ENCODE results near the gene SRPRA.
"Not testable (repeated sequence)": the region's sequence is repeated elsewhere in the genome, so short reads cannot be mapped to it uniquely, and the experiment has no call there.

Gene SRPRA

DNA sequence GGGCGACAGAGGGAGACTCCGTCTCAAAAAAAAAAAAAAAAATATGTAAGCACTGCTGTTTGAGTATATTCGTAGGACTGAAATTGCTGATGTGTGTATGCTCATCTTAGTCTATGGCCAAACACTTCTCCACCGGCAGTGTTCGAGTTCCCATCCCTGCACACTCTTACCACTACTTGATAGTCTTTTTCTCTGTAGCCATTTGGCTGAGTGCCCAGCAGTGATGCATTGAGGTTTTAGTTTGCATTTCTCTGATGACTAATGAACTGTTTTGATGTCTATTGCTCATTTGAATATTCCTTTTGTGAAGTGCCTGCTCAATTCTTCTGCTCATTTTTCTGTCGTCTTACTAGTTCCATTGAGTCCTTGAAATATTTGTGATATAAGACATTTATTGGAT is 16.1 kb upstream of the SRPRA start:
- peak; percentile 48 for FAIRE-seq
- no peak for DNase-seq (ENCODE audit: insufficient read length, low spot score)

DNA sequence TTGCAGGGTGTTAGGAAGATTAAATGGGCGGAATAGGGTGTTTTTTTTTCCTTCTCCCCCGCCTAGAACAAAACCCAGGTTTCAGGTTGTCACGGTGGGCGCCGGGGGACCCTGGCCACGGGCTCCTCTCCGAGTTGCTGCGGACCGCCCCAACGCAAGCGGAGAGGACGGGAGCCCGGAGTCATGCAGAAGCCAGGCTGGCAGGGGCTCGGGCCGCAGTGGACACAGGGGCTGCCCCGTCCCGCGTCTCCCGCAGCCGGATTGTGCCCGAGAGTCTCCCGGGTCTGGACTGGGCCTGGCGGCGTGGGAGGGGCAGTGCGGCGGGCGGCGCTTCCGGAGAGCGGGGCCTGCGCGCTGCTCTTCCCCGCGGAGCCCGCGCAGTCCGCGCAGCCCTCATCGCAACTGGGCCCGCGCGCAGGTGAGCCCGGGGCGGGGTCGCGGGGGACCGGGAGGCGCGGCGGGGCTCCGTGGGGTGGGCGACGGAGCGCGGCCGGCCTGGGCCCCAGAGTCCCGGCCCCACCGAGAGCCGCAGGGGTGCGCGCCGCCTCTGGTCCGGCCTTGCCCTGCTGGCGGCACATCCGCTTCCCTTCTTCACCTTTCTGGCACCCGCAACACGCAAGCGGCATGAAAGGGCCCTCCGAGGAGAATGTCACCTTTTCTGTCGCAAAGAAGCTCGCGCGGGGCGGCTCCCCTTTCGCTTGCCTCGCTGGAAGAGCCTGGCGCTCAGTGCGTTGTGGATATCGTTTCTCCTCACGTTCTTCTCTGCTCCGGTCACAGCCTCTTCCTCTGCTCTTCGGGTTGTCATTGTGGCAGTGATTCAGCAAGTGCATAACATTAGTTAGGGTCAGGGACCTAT is 14.3 kb upstream of the SRPRA start, which contains the start of gene TIRAP:
TIRAP (plus strand) TSS at position 358 of the 856 bp plus-strand sequence. CDS start 7,802 bp downstream, outside the sequence.
- DNase-seq (ENCODE audit: insufficient read length, low spot score) (peak; percentile 66), FAIRE-seq (peak; percentile 72)

DNA sequence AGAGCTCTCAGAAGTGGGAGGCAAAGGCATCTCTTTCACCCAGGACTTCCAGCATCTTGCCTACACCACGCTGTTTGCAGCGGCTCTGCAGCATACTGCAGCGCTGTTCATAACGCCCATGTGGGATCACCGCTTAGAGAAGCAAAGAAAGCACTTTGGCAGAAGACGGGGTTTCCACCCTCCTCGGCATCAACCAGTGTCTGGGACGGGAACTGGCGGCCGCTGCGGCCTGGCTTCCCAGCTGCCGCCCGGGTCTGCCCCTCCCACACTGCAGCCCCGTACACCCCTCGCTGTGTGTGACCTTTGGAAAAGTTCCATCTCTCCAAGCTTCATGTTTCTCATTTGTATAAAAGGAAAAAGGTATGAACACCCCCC is 13.7 kb upstream of the SRPRA start:
- DNase-seq (ENCODE audit: insufficient read length, low spot score) (no peak), FAIRE-seq (peak; percentile 48)

DNA sequence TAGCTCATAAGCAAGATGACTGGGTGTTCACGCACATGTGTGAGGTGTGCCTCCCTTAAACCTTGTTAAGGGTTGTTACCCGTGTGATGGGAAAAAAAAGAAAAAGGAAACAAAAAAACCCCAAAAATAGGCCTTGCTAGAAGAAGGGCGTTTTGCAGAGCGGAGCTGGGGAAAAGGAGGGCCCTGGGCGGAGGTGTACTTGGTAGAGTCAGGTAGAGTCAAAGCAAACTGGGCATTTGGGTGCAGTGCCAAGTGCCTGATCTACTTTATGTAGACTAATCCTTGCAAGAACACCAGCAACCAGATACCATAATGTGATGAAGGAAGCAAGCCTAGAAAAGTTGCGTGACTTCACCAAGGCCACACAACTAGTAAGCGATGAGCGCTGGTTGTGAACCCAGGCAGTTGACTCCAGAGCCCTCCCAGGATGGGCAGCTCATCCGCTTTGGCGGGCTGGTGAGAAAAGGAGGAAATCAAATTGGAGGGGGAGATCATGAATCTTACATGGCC is 13.0 kb upstream of the SRPRA start:
- DNase-seq (ENCODE audit: insufficient read length, low spot score) (no peak), FAIRE-seq (no peak)

DNA sequence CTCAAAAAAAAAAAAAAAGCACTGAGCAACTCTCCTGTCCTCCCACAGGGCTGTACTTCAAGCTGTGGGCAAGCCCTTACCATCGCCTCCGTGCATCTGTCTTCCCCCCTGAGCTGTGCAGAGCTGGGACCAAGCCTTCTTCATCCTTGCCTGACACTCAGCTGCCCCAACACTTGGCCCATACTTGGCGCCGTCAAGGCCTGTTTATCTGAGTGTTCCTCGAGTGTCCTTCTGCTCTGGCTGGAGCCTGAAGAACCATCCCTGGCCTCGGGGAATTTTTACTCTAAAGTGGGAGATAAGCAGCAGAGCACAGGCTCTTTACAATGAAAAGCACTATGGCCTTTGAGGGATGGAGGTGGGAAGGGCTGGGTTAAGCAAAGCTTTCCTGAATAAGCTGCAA is 12.6 kb upstream of the SRPRA start:
- FAIRE-seq: no peak
- no peak for DNase-seq (ENCODE audit: insufficient read length, low spot score)

DNA sequence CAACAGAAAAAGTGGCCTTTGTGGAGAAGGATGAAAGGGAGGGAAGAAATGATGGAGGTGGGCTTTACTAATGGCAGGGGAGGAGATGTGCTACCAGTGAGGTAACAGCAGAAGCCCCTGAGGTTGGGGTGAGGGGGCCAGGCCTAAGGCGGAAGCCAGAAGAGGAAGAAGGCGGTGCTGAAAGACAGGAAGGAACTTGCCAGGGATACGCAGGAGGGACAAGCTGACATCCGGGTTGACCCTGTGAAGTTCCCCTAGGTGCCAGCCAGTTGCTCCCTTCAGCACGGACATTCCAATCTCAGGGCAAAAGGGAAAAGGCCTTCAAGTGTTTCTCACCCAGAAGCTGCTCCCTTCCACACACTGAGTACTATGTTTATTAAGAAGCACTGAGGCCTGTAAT is 11.9 kb upstream of the SRPRA start:
- DNase-seq (ENCODE audit: insufficient read length, low spot score) (no peak), FAIRE-seq (no peak)

DNA sequence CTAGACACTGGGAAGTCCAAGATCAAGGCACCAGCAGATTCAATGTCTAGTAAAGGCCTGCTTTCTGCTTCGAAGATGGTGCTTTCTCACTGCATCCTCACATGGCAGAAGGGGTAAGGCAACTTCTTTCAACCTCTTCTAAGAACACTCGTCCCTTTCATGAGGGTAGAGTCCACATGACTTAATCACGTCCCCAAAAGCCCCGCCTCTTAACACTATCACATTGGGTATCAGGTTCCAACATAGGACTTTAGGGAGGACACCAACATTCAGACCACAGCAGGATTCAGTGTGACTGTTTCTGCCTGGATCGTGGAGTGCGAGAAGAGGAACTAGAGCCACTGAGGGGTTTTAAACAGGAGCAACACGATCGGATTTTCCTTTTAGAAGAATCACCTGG is 10.5 kb upstream of the SRPRA start:
- FAIRE-seq (no peak), DNase-seq (ENCODE audit: insufficient read length, low spot score) (no peak)

DNA sequence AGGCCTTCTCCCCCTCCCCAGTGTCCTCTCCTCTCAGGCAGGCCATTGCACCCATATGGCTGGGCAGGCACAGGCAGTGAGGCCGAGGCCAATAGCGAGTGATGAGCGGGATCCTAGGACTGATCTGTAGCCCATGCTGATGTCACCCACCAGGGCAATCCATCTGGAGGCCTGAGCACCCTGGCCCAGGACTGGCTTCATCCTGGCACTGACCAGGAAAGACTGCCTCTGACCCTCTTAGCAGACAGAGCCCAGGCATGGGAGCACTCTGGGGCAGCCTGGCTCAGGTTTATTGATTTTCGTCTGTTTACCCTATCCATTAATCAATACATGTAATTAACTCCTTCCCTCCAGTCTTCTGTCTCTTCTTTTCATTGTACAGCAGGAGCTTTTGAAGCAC is 9.1 kb upstream of the SRPRA start:
- DNase-seq (ENCODE audit: insufficient read length, low spot score) (no peak), FAIRE-seq (no peak)

DNA sequence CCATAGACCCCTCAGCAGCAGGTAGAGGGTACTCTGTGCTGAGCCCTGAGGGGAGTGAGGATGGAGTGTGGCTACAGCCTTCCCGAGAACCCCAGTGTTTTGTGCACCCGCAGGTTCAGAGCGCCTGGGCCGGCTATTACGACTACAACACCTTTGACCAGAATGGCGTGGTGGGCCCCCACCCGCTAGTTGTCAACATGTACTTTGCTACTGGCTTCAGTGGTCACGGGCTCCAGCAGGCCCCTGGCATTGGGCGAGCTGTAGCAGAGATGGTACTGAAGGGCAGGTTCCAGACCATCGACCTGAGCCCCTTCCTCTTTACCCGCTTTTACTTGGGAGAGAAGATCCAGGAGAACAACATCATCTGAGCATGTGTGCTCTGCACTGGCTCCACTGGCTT is 8.6 kb upstream of the SRPRA start:
- no peak for FAIRE-seq
- no peak for DNase-seq (ENCODE audit: insufficient read length, low spot score)

DNA sequence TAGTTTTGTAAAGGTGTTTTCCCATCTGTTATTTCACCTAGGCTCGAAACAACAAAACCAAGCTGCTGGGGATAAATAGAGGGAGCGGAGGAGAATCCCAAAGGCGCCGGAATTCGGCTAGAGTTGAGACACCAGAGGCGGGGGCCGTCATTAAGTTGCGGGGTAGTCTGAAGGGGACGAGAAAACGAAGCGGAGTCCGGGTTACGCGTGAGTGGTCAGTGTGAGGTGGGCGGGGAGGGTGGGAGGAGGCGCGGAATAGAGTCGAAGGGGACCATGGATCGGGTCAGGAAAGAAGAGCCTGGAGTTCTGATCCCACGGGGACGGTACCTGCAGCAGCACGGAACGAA is 361 bp downstream of the SRPRA start:
- no peak for DNase-seq (ENCODE audit: insufficient read length, low spot score)
- no peak for FAIRE-seq

DNA sequence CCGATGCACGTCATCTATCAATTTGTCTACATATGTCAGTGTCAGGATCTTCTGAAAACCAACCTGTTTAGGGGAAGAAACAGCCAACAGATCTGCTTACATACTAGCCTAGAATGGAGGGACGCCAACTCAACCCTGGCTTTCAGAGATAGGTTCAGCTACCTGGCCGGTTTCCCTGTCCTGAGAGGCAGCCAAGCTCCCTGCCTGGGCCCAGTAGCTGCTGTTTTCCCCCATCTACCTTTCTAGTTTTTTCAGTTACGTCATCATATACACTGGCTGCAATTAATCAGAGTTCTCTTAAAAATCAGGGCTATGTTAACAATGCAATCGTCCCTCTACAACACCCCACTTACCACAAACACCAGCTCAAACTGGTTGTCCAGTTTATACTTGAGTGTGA is 1.0 kb downstream of the SRPRA start:
- FAIRE-seq (peak; percentile 42), DNase-seq (ENCODE audit: insufficient read length, low spot score) (no peak)

DNA sequence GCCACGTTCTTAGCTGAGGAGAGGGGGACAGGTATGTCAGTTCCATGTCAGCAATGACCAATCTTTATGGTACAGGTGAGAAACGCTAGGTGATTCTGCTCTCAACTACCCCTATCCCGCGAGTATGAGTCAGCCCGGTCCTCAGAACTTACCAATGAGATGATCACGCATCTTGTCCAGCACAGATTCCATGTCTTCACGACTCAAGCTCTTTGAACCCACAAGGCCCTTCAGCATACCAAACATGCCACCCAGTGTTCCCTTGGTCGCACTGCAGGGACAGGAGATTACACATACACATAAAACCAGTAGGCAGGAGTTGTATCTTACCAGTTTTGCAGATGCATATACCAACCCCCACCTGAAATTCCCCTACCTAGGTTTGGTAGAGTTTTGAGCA is 2.9 kb downstream of the SRPRA start:
- no peak for FAIRE-seq
- DNase-seq (ENCODE audit: insufficient read length, low spot score): no peak

DNA sequence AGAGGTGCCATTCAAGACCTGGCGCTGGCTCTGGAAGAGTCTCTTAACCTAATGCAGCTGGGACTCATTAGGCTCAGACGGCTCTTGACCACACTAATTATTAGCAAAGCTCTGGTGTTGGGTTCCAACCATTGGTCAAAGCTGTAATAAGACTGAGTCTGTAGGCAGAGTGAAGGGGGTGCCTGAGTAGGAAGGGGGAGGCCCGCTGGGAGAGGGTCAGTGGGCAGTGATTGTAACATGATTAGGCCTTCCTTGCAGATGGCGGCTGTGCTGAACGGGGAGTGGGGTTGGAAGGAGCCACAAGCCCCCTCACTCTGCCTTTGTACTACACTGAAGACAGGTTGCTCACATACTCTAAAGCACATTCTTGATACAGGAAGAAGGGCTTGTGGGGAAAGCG is 5.2 kb downstream of the SRPRA start:
- FAIRE-seq: no peak

DNA sequence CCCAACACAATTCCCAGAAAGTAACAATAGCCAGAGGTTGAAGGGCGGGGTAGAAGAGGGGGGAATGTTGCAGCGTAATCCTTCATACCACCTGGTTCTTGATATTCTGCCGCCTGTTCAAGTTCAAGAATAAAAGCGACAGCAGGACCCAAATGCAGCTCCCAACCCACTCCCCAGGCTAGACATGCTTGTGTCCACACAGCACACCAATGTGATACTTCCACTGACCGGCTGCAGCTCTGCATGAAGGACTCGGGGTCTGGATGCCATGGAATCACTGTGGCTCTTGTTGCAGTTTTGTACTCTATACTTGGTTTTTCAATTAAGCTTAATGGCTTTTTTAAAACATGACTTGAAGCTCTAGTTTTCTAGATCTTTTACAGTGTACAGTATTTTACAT is 6.5 kb downstream of the SRPRA start:
- no peak for DNase-seq (ENCODE audit: insufficient read length, low spot score)
- no peak for FAIRE-seq

More for the DNA sequence above, 5.2 kb downstream of the SRPRA start:
- no peak for DNase-seq (ENCODE audit: insufficient read length, low spot score)

DNA sequence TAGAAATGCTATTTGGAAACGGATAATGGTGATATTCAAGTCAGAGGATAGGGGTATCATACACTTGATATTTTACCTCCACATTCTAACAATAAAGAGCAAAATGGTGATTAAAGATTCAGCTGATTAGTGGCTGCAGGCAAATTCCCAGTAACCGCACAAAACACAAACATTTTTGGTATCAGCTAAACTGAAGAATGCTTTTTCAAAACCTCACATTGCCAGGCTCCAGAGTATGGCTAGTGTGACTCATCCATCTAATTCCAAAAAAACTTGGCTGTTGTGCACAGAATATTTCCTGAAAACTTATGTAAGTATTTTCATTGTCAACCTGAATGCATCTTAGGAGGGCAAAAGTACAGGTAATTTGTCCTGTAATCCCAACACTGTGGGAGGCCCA is 10.9 kb downstream of the SRPRA start:
- no peak for FAIRE-seq
- DNase-seq (ENCODE audit: insufficient read length, low spot score): no peak

DNA sequence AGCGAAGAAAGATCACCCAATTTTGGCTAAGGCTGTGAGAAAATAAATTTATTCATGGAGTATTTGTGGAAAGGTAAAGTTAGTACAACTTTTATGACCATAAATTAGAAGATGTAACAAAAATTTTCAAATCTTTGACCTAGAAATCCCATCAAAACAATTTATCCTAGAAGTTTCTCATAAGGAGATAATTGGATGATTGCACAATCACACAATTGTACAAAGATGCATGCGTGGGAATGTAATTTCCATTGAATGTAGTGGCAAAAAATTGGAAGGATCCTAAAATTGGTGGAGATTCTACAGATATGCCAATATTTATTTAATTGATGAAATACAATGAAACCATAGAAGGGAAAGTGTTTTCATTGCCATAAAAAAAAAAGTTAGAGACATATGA is 11.6 kb downstream of the SRPRA start:
- no peak for FAIRE-seq
- DNase-seq (ENCODE audit: insufficient read length, low spot score): no peak

DNA sequence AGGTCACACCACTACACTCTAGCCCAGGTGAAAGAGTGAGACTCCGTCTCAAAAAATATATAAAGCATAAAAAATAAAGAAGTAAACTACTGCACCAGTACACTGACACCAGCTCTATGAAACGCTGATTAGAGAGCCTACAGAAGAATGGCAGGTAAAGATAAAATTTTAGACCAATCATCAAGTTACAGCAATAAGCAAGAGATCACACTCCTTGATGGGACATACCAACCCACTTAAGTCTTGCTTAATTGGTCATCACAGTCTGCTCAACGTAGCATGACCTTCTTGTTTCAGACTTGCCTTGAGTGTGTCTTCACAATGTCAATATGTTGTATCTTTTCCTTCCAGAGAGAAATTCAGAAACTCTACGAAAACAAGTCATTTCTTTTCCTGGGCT is 12.5 kb downstream of the SRPRA start:
- FAIRE-seq (no peak), DNase-seq (ENCODE audit: insufficient read length, low spot score) (no peak)

DNA sequence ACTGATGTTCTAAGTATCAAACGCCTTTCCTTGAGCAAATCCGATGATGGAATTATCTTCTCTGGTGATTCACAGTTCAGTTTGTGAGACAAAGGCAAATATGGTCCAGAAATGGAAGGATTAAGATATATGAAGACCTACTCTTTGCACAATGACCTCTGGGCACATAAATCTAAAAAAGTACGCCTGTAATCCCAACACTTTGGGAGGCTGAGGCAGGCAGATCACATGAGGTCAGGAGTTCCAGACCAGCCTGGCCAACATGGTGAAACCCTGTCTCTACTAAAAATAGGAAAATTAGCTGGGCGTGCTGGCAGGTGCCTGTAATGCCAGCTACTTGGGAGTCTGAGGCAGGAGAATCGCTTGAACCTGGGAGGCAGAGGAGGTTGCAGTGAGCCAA is 13.2 kb downstream of the SRPRA start:
- FAIRE-seq; DNase-seq (ENCODE audit: insufficient read length, low spot score): not testable (repeated sequence)

DNA sequence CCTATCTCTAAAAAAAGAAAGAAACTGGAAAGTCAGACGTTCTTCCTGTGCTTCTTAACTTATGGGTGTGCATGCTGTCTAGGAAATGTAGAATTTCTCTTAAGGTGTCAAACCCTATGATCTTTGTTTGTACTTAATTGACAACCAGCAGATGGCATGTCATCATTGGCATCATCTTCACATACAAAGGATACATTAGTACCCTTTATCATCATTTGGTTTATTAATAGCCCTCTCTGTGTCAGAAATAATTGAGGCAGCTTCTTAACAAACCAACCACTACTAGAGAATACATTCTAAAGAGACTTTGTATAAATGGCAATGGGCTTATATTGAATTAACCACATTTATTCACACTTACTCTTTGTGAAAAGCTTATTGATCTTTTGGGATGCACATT is 13.9 kb downstream of the SRPRA start:
- DNase-seq (ENCODE audit: insufficient read length, low spot score) (no peak), FAIRE-seq (no peak)

DNA sequence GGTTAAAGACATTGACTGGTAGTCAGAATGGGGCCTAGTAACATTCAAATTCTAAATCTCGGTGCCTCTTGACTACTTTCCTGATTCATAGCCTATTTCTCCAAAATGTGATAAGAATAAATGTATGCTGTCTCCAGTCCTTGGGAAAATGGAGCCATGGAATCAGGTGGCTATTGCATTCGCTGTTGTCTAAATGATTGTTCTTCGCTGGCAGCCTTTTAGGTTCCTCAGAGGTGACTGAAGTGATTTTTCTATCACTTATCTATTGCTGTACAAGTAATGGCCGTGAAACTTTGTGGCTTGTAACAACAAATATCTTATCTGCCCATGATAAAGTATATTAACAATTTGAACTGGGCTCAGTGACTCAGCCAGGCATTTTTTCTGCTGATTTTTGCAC is 15.4 kb downstream of the SRPRA start:
- DNase-seq (ENCODE audit: insufficient read length, low spot score) (no peak), FAIRE-seq (no peak)

DNA sequence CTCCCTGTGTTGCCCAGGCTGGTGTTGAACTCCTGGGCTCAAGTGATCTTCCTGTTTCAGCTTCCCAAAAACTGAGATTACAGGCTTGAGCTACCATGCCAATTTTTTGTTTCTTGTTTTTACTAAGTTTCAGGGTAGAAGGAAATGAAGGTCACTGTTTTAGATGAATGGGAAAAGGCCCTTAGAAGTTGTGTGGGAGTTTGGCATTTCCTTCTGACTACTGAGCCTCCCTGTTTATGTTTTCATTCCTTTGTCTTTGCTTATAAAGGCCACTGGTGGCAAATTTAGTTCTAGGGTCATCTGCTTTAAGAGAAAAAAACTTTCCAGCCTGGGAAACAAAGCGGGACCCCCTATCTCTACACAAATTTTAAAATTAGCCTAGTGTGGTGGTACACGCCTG is 22.1 kb downstream of the SRPRA start:
- FAIRE-seq: no peak
- DNase-seq (ENCODE audit: insufficient read length, low spot score): no peak

DNA sequence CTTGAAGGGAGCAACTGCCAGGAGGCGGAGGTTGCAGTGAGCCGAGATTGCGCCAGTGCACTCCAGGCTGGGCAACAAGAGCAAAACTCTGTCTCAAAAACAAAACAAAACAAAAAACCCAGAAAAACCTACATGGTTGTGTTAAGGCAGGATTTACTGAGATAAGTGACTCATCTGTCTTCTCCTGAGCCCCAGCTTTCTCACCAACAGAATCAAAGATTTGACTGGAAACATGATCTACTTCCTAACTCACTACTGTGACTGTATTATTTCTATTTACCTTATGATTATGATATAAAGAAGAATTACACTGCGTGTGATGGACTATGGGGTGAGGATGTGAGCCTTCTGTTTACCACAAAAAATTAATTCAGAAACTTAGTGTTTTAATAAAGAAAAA is 35.3 kb downstream of the SRPRA start:
- DNase-seq (ENCODE audit: insufficient read length, low spot score): no peak

DNA sequence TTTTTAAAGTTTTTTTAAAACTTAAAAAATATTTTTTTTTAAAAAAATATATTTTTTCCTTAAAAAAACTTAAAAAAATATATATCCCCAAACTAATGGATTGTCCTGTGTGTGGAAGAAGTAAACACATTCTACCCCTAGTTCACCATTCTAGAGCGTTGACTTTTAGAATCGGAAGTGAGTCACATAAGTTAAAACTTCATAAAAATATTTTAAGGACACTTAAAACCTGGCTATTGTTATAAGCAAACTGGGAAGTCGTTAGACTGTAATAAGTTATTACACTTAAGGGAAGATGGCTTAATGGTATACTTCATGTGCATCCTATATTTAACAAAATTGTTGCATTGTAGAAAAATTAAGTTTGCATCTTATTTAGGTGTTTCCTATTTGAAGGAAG is 36.0 kb downstream of the SRPRA start:
- FAIRE-seq: no peak

More for the DNA sequence above, 35.3 kb downstream of the SRPRA start:
- no peak for FAIRE-seq

More for the DNA sequence above, 36.0 kb downstream of the SRPRA start:
- DNase-seq (ENCODE audit: insufficient read length, low spot score): no peak
